NCI-H82 (cell line): Measurements from ENCODE around the gene SREBF1.
A peak's percentile ranks its signal among the peaks of the same experiment; 100 is the strongest.

ENCODE experiments used
- DNase-seq: peaks from one replicate; lab custom pipeline; 2025; lab: John Stamatoyannopoulos, UW

Gene SREBF1

GRCh38 chr17:17859909-17860765, 23.4 kb upstream of the SREBF1 start:
- DNase-seq = peak; percentile 86

- no peak for DNase-seq
These were observed 20.7 kb upstream of the SREBF1 start for GRCh38 chr17:17857496-17857895.

GRCh38 chr17:17856386-17856785, 19.6 kb upstream of the SREBF1 start:
- no peak for DNase-seq

GRCh38 chr17:17855976-17856375, 19.2 kb upstream of the SREBF1 start:
- DNase-seq = no peak

GRCh38 chr17:17853811-17854447, 17.1 kb upstream of the SREBF1 start:
- DNase-seq = no peak

- DNase-seq = no peak
These were observed 16.1 kb upstream of the SREBF1 start for GRCh38 chr17:17852930-17853329.

GRCh38 chr17:17851103-17852002, 14.6 kb upstream of the SREBF1 start:
- DNase-seq = no peak

- DNase-seq = peak; percentile 67
These were observed 13.1 kb upstream of the SREBF1 start for GRCh38 chr17:17849845-17850373.

- DNase-seq = no peak
These were observed 12.5 kb upstream of the SREBF1 start for GRCh38 chr17:17849147-17849820.

GRCh38 chr17:17848311-17849082, 11.7 kb upstream of the SREBF1 start:
- no peak for DNase-seq

GRCh38 chr17:17847726-17848125, 10.9 kb upstream of the SREBF1 start:
- no peak for DNase-seq

GRCh38 chr17:17847118-17847689, 10.4 kb upstream of the SREBF1 start:
- DNase-seq = no peak

- DNase-seq = no peak
These were observed 9.9 kb upstream of the SREBF1 start for GRCh38 chr17:17846645-17847044.

GRCh38 chr17:17846003-17846402, 9.2 kb upstream of the SREBF1 start:
- DNase-seq = no peak

GRCh38 chr17:17845046-17845775, 8.4 kb upstream of the SREBF1 start:
- DNase-seq = no peak

GRCh38 chr17:17844500-17844899, 7.7 kb upstream of the SREBF1 start:
- no peak for DNase-seq

- no peak for DNase-seq
These were observed 7.3 kb upstream of the SREBF1 start for GRCh38 chr17:17844079-17844478.

- no peak for DNase-seq
These were observed 6.3 kb upstream of the SREBF1 start for GRCh38 chr17:17843096-17843495.

GRCh38 chr17:17842111-17842876, 5.5 kb upstream of the SREBF1 start:
- peak; percentile 43 for DNase-seq
